ENCODE measurements around the gene WDR64. TPM values are rescaled to one million over a fixed set of nuclear protein-coding genes. Genes with fewer than 3 reads are reported as not detected.

WDR64 gene
- polyA plus RNA-seq, 2 of the 4 experiments (the other 2 are of a cell fraction): not detected

DNA sequence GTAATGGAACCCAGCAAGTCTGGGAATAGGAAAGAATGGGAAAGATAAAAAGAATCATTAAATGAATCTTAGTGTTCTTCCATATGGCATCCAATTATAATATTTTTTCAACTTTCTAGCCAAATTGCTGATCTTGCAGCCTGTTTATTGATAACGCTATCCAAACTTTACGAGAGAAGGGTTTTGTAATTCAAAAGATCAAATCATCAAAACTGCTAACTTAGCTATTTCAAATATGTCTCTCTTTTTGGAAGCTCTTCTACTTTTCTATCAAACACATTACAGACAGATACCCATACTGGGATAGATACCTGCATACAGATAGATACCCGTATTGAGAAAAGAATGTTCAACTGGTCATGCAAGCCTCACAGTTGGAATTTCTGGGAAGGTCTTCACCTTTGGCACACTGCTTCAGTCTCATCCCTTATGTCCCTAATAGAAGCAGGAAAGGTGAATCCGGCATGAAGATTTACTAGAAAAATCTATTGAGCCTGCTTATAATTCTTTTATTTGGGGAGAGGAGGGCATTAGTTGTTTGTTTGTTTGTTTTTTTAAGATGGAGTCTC lies 120.9 kb downstream of the WDR64 start:
- FAIRE-seq (no peak), DNase-seq (ENCODE audit: low read depth in 1 of 2, low spot score in 1 of 2) (no peak), ATAC-seq (no peak)
- CTCF ChIA-PET: no interaction called here
- WGBS (ENCODE audit: missing lambda C conversion rate): 95% methylated on average over 4 of the region's 4 CpGs
- Histone ChIP-seq H3K9me3 (no peaks in the 10 kb centered on the region), H3K4me3 (no peak overlapping the region), H3K27ac (no peak overlapping the region), H3K4me1 (no peaks in the 10 kb centered on the region), H3K4me2 (no peak overlapping the region)
- TF ChIP-seq MAFK (IDR thresholded peaks at IDR 0.05; ENCODE audit: partially characterized antibody) (peak; percentile 76), E2F6 (IDR thresholded peaks at IDR 0.05; ENCODE audit: borderline replicate concordance, low read depth) (no peak), RNF2 (IDR thresholded peaks at IDR 0.05; ENCODE audit: borderline replicate concordance, low read depth) (no peak)
- POLR2A ChIA-PET: no interaction called here

GRCh38 chr1:241773991-241774390 lies 121.9 kb downstream of the WDR64 start:
- Histone ChIP-seq H3K27ac (no peak overlapping the region), H3K4me1 (no peaks in the 10 kb centered on the region), H3K4me3 (no peak overlapping the region), H3K9me3 (no peaks in the 10 kb centered on the region), H3K4me2 (no peak overlapping the region)
- POLR2A ChIA-PET: no interaction called here
- CTCF ChIA-PET: interaction anchor here (0.8 kb wide), 1 partner anchor 10 kb away, joined by 3 read pairs; no protein-coding TSS in a partner anchor
- TF ChIP-seq RAD21 (conservative IDR thresholded peaks at IDR 0.05 in 1 of 2, IDR thresholded peaks at IDR 0.05 in 1 of 2): no peak
- TF ChIP-seq EP300 (IDR thresholded peaks at IDR 0.05): no peak
- TF ChIP-seq FOSB (CRISPR knock-in tag; IDR thresholded peaks at IDR 0.05): no peak
- no peak for TF ChIP-seq MYC (IDR thresholded peaks at IDR 0.05; ENCODE audit: borderline replicate concordance, low read length)
- TF ChIP-seq RNF2 (IDR thresholded peaks at IDR 0.05; ENCODE audit: borderline replicate concordance, low read depth): no peak
- TF ChIP-seq POLR2AphosphoS2 (conservative IDR thresholded peaks at IDR 0.05; ENCODE audit: low read length): no peak
- TF ChIP-seq EHF (CRISPR knock-in tag; IDR thresholded peaks at IDR 0.05): no peak
- no peak for TF ChIP-seq MAFK (IDR thresholded peaks at IDR 0.05; ENCODE audit: partially characterized antibody)
- TF ChIP-seq EHMT2 (IDR thresholded peaks at IDR 0.05; ENCODE audit: low read depth): no peak
- no peak for TF ChIP-seq FOXS1 (CRISPR knock-in tag; IDR thresholded peaks at IDR 0.05)
- no peak for TF ChIP-seq CBX2 (IDR thresholded peaks at IDR 0.05; ENCODE audit: borderline replicate concordance, low read depth)
- TF ChIP-seq HEYL (CRISPR knock-in tag; IDR thresholded peaks at IDR 0.05): no peak
- no peak for TF ChIP-seq KDM5A (IDR thresholded peaks at IDR 0.05)
- TF ChIP-seq JUN (IDR thresholded peaks at IDR 0.05): no peak
- no peak for TF ChIP-seq TP53 (CRISPR knock-in tag; IDR thresholded peaks at IDR 0.05)
- TF ChIP-seq, protein P1, sequence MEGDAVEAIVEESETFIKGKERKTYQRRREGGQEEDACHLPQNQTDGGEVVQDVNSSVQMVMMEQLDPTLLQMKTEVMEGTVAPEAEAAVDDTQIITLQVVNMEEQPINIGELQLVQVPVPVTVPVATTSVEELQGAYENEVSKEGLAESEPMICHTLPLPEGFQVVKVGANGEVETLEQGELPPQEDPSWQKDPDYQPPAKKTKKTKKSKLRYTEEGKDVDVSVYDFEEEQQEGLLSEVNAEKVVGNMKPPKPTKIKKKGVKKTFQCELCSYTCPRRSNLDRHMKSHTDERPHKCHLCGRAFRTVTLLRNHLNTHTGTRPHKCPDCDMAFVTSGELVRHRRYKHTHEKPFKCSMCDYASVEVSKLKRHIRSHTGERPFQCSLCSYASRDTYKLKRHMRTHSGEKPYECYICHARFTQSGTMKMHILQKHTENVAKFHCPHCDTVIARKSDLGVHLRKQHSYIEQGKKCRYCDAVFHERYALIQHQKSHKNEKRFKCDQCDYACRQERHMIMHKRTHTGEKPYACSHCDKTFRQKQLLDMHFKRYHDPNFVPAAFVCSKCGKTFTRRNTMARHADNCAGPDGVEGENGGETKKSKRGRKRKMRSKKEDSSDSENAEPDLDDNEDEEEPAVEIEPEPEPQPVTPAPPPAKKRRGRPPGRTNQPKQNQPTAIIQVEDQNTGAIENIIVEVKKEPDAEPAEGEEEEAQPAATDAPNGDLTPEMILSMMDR (IDR thresholded peaks at IDR 0.05): no peak
- no peak for TF ChIP-seq JUNB (IDR thresholded peaks at IDR 0.05)
- TF ChIP-seq, protein P2, sequence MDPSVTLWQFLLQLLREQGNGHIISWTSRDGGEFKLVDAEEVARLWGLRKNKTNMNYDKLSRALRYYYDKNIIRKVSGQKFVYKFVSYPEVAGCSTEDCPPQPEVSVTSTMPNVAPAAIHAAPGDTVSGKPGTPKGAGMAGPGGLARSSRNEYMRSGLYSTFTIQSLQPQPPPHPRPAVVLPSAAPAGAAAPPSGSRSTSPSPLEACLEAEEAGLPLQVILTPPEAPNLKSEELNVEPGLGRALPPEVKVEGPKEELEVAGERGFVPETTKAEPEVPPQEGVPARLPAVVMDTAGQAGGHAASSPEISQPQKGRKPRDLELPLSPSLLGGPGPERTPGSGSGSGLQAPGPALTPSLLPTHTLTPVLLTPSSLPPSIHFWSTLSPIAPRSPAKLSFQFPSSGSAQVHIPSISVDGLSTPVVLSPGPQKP (IDR thresholded peaks at IDR 0.05; ENCODE audit: low read depth, low read length): no peak
- TF ChIP-seq FOSL2 (IDR thresholded peaks at IDR 0.05): no peak
- no peak for TF ChIP-seq FOSL2 (CRISPR knock-in tag; IDR thresholded peaks at IDR 0.05)
- TF ChIP-seq, protein P3, sequence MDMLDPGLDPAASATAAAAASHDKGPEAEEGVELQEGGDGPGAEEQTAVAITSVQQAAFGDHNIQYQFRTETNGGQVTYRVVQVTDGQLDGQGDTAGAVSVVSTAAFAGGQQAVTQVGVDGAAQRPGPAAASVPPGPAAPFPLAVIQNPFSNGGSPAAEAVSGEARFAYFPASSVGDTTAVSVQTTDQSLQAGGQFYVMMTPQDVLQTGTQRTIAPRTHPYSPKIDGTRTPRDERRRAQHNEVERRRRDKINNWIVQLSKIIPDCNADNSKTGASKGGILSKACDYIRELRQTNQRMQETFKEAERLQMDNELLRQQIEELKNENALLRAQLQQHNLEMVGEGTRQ (IDR thresholded peaks at IDR 0.05): no peak
- FAIRE-seq: no peak
- no peak for ATAC-seq
- DNase-seq (ENCODE audit: low read depth in 1 of 2, low spot score in 1 of 2): no peak
- WGBS (ENCODE audit: missing lambda C conversion rate): 56% methylated on average over 4 of the region's 4 CpGs

All from A549 (cell line).